Calu3 (cell line): ENCODE data around the gene AK2. TPM values are rescaled to one million over a fixed set of nuclear protein-coding genes. Genes with fewer than 3 reads are reported as not detected.

Experiments used
- BruUV-seq: library from RNA; stranded (reverse); fragments of 400-500 nt; replicated peaks from 2 replicates; lab custom pipeline; 2021; lab: Mats Ljungman, UMichigan
- CTCF ChIA-PET: fragments of 300-600 bp; sonication (Branson Sonifier 250); formaldehyde crosslinking; loops from one replicate; lab custom pipeline; 2022; ENCODE audit warnings: antibody characterized with exemption; lab: Charles Lee
- DNase-seq: peaks from one replicate; pipeline ENCODE4 v3.0.0; 2022
- H3K27ac Mint-ChIP-seq: one replicate; pipeline ENCODE4 v1.8.0; 2022; ENCODE audit warnings: mixed read lengths; ENCODE audit not compliant: unreplicated experiment
- H3K27me3 Mint-ChIP-seq: one replicate; pipeline ENCODE4 v1.8.0; 2022; ENCODE audit warnings: mixed read lengths; ENCODE audit not compliant: unreplicated experiment
- H3K36me3 Mint-ChIP-seq: one replicate; pipeline ENCODE4 v1.8.0; 2022; ENCODE audit warnings: mild to moderate bottlenecking, moderate library complexity, mixed read lengths; ENCODE audit not compliant: insufficient read depth, unreplicated experiment
- H3K4me1 Mint-ChIP-seq: one replicate; pipeline ENCODE4 v1.8.0; 2022; ENCODE audit warnings: mild to moderate bottlenecking, low read depth, mixed read lengths; ENCODE audit not compliant: unreplicated experiment
- H3K4me3 Mint-ChIP-seq: one replicate; pipeline ENCODE4 v1.8.0; 2022; ENCODE audit warnings: mild to moderate bottlenecking, low read depth, moderate library complexity, mixed read lengths; ENCODE audit not compliant: unreplicated experiment
- H3K9me3 Mint-ChIP-seq: one replicate; pipeline ENCODE4 v1.8.0; 2022; ENCODE audit warnings: low read depth, mixed read lengths; ENCODE audit not compliant: unreplicated experiment
- CTCF ChIP-seq: fragments of 200-600 bp; IDR thresholded peaks from one replicate; pipeline ENCODE4 v1.8.0; 2022; ENCODE audit warnings: antibody characterized with exemption; ENCODE audit not compliant: unreplicated experiment
- intact Hi-C: fragments of 100-400 bp; cut with micrococcal nuclease; formaldehyde crosslinking; loops from one replicate; pipeline ENCODE4 v1.10.0; 2022; ENCODE audit not compliant: unreplicated experiment
- total RNA-seq: library from RNA; stranded (reverse); gene quantifications from 2 replicates; pipeline ENCODE4 v1.2.3, GENCODE V29; 2022

Gene AK2
- total RNA-seq, 1 experiment from 2014 or later, result 226 TPM

- no TSS peak for BruUV-seq
- CTCF ChIA-PET, result interaction anchor here (0.7 to 2.1 kb wide), 5 partner anchors 14 to 111 kb away, joined by 3 to 8 read pairs (median 4); no protein-coding TSS in a partner anchor
- intact Hi-C loops, result no loop called here
- Mint-ChIP-seq H3K27ac (no peak overlapping the region), H3K36me3 (peaks cover 28% of the 10 kb centered on the region), H3K4me1 (peaks cover 46% of the 10 kb centered on the region), H3K27me3 (no peaks in the 10 kb centered on the region), H3K4me3 (no peak overlapping the region), H3K9me3 (no peaks in the 10 kb centered on the region)
- no peak for DNase-seq
- TF ChIP-seq CTCF, result no peak
These were observed 31.4 kb downstream of the AK2 start for GRCh38 chr1:33005117-33005837.

GRCh38 chr1:33004613-33005012, 32.1 kb downstream of the AK2 start:
- DNase-seq, result no peak
- intact Hi-C loops, result no loop called here
- peaks cover 42% of the 10 kb centered on the region for H3K4me1 Mint-ChIP-seq
- CTCF ChIA-PET, result interaction anchor here (0.7 to 2.1 kb wide), 3 partner anchors 13 to 111 kb away, joined by 3 to 8 read pairs (median 5); no protein-coding TSS in a partner anchor
- H3K9me3 Mint-ChIP-seq, result no peaks in the 10 kb centered on the region
- H3K36me3 Mint-ChIP-seq, result peaks cover 27% of the 10 kb centered on the region
- TF ChIP-seq CTCF, result no peak
- no TSS peak for BruUV-seq
- no peaks in the 10 kb centered on the region for H3K27me3 Mint-ChIP-seq
- H3K4me3 Mint-ChIP-seq, result no peak overlapping the region
- no peak overlapping the region for H3K27ac Mint-ChIP-seq

GRCh38 chr1:33003657-33004056, 33.0 kb downstream of the AK2 start:
- peaks cover 32% of the 10 kb centered on the region for H3K4me1 Mint-ChIP-seq
- intact Hi-C loops, result no loop called here

GRCh38 chr1:33002006-33002405, 34.7 kb downstream of the AK2 start:
- TF ChIP-seq CTCF, result no peak

More at GRCh38 chr1:33003657-33004056, 33.0 kb downstream of the AK2 start:
- Mint-ChIP-seq H3K27ac (no peak overlapping the region), H3K36me3 (peaks cover 24% of the 10 kb centered on the region), H3K9me3 (no peaks in the 10 kb centered on the region), H3K27me3 (no peaks in the 10 kb centered on the region), H3K4me3 (no peak overlapping the region)
- no peak for TF ChIP-seq CTCF
- DNase-seq, result no peak
- BruUV-seq, result no TSS peak
- CTCF ChIA-PET, result no interaction called here

More at GRCh38 chr1:33002006-33002405, 34.7 kb downstream of the AK2 start:
- Mint-ChIP-seq H3K9me3 (no peaks in the 10 kb centered on the region), H3K4me1 (peaks cover 16% of the 10 kb centered on the region), H3K36me3 (peaks cover 14% of the 10 kb centered on the region), H3K4me3 (no peak overlapping the region), H3K27me3 (no peaks in the 10 kb centered on the region), H3K27ac (no peak overlapping the region)
- no peak for DNase-seq
- intact Hi-C loops, result no loop called here
- CTCF ChIA-PET, result interaction anchor here (2.5 kb wide), 1 partner anchor 68 kb away, joined by 8 read pairs; no protein-coding TSS in a partner anchor
- BruUV-seq, result no TSS peak
